ENCODE measurements around the gene NUSAP1.
"Not testable (repeated sequence)": the region's sequence is repeated elsewhere in the genome, so short reads cannot be mapped to it uniquely, and the experiment has no call there.

NUSAP1 gene, protein sequence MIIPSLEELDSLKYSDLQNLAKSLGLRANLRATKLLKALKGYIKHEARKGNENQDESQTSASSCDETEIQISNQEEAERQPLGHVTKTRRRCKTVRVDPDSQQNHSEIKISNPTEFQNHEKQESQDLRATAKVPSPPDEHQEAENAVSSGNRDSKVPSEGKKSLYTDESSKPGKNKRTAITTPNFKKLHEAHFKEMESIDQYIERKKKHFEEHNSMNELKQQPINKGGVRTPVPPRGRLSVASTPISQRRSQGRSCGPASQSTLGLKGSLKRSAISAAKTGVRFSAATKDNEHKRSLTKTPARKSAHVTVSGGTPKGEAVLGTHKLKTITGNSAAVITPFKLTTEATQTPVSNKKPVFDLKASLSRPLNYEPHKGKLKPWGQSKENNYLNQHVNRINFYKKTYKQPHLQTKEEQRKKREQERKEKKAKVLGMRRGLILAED

DNA sequence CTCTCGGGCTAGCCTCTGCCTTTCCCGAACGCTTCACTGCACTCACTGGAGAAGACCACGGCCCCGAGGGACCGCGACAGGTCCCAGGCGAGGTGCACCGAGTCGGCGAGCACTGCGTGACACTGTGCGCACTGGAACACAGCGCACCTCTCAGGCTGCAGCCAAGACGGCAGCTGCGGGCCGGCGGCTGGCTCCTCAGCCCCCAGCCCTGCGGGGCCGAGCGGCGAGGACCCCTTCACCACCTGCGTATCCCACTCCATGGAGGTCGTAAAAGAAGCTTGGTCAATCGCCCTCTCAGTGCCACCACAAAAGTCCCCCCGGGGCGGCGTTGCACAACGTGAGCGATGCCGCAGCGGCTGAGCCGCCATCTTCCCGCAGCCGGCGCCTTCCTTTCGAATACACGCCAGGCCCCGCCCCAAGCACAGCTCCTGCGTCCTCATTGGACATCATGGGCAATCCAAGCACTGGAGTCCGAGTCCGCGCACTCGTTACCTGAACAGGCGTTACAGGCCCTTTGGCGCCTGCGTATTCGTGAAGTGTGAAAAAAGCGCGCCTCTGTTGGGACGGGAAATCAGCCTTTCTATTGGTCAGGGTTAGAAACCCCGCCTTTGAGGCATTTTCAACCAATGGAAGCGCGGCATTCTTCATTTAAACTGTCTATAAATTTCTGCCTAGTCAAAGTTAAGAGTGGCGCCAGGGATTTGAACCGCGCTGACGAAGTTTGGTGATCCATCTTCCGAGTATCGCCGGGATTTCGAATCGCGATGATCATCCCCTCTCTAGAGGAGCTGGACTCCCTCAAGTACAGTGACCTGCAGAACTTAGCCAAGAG lies at the start of gene NUSAP1, which contains the start of gene OIP5:
NUSAP1 (plus strand) TSS at position 688 of the 832 bp plus-strand sequence; CDS start at position 765, 77 bp downstream.
OIP5 (minus strand) TSS at position 398 of the 832 bp plus-strand sequence; CDS start at position 368, 30 bp downstream.
- peak; percentile 97 for DNase-seq

DNA sequence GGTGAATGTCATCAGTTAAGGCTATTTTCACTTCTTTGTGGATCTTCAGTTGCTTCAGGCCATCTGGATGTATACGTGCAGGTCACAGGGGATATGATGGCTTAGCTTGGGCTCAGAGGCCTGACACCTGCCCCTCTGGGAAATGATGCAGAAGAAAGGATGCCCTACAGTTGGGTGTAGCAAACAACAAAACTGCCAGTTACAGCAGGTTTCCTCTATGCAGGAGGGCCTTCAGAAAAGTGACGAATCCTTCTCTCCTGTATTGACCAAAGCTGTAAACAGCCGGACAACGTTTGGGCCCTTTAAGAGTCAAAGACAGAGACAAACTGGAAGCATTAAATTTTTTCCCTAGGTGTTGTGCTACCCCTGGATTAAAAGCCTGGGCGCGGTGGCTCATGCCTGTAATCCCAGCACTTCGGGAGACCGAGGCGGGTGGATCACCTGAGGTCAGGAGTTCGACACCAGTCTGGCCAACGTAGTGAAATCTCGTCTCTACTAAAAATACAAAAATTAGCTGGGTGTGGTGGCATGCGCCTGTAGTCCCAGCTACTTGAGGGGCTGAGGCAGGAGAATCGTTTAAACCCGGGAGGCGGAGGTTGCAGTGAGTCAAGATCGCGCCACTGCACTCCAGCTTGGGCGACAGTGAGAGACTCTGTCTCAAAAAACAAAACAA lies 49.6 kb upstream of the NUSAP1 start:
- peak; percentile 78 for DNase-seq

DNA sequence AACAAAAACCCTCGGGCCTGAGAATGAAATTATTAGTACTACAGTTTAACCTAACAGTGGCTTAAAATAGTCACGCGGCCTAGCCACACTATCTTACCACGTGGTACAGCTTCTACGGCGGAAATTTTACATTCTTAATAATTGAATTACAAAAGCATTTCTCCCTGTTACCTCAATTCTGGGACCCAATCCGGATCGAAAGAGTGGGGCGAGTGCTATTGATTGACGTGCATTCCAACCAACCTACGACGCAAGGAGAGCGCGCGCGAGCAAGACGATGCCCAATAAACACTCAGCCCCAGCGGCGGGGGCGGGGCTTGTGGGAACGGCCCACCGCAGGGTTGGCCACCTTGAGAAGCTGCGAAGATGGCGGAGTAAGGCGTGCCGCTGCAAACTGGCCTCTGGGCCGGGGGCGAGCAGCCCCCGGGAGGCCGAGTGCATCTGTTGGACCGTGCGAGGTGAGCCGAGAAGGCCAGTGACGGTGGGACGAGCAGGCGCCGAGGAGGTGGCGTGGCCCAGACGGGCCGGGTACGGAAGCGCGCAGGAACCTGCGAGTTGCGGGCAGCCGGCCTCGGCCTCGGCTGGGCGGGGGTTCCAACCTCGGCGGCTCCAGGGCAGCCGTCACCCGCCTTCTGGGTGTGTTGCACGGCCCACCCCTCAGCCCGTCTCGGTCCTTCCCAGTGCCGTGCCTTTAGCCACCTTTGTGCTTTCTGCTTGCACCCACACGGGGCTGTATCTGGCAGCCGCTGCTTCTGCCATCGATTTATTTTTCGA lies 48.8 kb upstream of the NUSAP1 start:
- DNase-seq = peak; percentile 98

DNA sequence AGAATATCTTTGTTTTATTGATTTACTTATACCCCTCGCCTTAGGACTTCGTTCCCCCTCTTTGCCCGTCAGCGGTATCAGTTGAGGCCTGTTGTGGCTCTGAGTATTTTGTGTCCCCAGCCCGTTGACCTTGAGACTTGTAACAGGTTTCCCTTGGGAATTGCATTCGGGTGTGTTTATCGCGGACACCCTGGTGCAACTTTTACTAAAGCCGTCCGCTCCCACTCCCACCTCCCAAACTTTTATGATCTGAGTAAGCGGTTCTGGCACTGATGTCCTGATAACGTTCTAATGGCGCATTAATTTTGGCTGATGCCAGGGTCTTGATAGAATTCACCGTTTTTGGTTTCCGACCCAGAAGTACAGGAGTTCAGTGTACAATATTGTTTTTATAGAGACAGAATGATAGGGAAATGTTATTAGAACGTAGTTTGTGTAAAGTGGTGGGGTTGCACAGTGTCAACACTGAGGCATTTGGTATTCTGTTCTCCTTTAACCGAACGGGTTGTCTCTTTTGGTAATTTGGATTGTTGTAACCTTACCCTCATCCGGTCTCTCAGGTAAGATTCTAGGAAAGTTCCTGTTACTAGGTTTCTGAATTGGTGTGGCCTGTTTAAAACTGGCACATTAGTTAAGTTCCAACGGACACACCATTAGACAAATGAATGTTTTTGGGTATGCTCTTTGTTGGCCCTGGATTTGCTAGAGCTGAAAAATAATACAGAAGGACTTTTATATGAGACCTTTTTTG lies 48.1 kb upstream of the NUSAP1 start:
- DNase-seq = peak; percentile 70

DNA sequence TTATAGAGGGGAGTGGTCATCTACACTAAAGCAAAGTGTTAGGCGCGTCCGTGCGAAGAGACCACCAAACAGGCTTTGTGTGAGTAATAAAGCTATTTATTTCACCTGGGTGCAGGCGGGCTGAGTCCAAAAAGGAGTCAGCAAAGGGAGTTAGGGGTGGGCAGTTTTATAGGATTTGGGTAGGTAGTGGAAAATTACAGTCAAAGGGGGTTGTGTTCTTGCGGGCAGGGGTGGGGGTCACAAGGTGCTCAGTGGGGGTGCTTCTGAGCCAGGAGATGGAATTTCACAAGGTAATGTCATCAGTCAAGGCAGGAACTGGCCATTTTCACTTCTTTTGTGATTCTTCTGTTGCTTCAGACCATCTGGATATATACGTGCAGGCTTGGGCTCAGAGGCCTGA lies 47.4 kb upstream of the NUSAP1 start:
- DNase-seq = no peak

DNA sequence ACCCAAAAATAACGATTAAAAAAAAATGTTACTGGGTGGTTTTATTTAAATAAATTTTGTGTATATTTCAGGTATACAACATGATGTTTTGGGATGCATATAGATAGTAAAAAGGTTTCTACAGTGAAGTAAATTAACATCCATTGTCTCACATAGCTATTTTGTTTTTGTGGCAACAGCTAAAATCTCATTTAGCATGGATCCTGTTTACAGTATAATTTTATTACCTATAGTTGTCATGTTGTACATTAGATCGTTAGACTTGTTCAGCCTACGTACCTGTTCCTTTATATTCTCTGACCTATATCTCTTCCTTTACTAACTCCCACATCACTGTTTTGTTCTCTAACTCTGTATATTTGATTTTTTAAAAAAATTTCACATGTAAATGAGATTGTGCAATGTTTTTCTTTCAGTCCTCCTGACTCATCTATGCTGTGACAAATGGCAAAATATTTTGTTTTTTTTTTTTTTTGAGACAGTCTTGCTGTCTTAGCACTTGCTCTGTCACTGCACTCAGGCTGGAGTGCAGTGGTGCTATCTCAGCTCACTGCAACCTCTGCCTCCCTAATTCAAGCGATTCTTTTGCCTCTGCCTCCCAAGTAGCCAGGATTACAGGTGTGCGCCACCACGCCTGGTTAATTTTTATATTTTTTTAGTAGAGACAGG lies 45.9 kb upstream of the NUSAP1 start:
- DNase-seq = no peak

DNA sequence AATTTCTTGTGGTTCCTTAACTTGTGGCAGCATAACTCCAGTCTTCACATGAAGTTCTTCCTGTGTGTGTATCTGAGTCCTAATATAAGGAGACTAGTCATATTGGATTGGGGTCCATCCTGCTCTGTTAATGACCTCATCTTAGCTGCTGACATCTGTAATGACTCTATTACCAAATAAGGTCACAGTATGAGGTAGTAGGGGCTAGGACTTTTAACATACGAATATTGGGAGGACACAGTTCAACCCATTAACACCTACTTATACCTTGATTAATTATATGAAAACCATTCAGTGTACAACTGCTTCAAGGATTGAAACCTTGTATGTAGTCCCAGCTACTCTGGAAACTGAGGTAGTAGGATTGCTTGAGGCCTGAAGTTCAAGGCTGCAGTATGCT lies 44.2 kb upstream of the NUSAP1 start:
- DNase-seq = no peak

DNA sequence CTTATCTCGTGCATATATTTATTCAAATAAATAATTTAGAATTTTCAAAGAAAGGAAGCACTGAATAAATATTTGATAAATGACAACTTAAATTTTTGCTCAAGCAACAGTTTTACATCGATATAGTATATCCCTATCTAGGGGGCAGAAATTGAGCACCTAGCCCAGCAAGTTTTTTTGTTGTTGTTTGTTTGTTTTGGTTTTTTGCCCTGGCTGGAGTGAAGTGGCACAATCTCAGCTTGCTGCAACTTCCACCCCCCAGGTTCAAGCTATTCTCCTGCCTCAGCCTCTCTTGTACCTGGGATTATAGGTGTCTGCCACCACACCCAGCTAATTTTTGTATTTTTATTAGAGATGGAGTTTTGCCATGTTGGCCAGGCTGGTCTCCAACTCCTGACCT lies 42.7 kb upstream of the NUSAP1 start:
- DNase-seq = no peak

DNA sequence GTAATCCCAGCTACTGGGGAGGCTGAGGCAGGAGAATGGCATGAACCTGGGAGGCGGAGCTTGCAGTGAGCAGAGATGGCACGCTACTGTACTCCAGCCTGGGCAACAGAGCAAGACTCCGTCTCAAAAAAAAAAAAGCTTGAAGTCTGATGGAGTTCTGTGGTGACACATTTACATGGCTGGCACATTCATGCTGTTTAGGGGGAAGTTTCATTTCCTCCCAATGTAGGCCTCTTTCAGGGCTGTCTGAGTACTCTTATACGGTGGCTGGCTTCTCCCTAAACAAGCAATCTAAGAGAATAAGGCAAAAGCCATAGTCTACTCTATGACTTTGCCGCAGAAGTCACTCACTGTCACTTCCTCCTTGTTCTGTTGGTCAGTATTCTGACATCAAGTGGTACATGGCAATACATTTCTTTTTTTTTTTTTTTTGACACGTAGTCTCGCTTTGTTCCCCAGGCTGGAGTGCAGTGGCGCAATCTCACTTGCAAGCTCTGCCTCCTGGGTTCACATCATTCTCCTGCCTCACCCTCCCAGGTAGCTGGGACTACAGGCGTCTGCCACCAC lies 41.5 kb upstream of the NUSAP1 start:
- DNase-seq = no peak

DNA sequence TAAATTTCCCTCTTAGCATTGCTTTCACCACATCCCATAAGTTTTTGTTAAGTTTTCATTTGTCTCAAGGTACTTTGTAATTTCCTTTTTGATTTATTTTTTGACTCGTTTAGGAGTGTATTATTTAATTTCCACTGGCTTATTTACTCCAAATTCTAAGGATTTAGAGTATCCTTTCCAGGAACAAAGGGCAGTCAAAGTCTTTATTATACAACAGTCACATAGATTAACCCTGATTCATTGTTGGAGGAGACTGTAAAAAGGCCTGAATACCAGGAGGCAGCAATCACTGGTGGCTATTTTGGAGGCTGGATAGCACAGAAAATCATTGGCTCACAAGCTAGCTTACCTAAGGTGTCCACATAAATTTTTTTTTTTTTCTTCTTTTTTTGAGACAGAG lies 40.2 kb upstream of the NUSAP1 start:
- DNase-seq = no peak

DNA sequence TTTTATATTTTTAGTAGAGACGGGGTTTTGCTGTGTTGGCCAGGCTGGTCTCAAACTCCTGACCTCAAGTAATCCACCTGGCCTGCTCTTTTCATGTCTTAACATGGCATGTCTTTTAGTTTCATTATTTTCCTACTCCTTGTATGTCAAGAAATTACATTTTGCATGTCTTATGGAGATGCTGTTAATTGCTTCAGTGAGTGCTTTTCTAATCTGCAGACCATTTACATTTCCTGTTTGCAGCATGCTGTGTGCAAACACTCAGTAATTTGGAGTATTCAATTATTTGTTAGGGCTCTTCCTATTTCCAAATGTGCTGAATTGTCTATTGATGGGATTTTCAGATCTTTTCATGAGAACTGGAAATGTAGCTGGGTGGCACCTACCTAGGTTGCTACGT lies 31.5 kb upstream of the NUSAP1 start:
- not testable (repeated sequence) for DNase-seq

DNA sequence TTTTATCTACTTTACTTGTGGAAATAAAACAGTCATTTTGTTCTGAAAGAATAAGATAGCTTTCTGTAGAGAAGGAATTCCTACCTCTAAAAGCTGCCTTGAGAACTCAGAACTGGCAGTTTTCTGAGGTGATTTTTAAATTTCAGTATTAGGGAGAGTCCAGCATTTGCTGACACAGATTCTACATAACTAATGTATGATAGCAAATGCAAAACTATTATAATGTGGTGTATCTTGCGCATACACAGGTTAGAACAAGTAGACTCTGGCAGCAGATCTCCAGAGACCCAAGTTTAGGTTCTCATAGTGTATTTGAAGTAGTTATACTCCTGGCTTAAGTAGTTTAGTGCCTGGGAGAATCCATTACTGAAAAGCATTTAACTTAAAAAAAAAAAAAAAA lies 31.1 kb upstream of the NUSAP1 start:
- no peak for DNase-seq

DNA sequence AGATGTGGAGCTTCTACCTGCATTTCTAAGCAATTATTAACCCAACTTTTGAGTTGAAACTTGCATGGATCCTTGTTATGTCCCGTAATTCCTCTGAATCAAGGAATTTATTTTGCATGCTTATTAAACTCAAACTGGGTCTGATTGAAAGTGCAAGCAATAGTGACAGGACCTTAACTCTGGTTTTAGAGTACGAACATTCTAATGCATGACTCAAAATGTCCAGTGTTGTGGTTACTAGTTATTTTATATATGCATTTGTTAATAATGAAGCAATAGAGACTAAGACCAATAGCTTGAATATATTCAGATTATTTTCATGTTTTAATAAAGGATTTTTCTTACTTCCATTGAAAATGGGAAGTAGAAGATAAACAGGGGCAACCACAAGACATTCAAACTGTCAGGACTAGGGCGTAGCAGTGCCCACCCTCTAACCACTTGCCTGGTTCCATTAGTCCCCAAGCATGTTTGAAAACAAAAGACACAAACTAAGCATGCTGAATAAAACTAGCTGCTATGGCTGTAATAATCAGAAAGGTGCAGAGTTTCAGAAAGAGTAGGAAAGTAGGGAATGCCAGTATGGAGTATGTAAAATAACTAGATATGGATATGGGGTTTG lies 28.4 kb upstream of the NUSAP1 start:
- no peak for DNase-seq

DNA sequence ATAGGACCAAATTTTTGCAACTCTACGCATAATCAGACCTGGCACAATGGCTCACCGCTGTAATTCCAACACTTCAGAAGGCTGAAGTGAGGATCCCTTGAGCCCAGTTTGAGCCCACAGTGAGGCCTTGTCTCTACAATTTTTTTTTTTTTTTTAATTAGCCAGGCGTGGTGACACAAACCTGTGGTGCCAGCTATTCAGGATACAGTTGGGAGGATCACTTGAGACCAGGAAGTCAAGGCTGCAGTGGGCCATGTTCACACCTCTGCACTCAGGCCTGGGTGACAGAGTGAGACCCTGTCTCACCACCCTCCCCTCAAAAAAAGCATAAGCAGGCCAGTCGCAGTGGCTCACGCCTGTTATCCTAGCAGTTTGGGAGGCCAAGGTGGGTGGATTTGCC lies 25.0 kb upstream of the NUSAP1 start:
- no peak for DNase-seq

DNA sequence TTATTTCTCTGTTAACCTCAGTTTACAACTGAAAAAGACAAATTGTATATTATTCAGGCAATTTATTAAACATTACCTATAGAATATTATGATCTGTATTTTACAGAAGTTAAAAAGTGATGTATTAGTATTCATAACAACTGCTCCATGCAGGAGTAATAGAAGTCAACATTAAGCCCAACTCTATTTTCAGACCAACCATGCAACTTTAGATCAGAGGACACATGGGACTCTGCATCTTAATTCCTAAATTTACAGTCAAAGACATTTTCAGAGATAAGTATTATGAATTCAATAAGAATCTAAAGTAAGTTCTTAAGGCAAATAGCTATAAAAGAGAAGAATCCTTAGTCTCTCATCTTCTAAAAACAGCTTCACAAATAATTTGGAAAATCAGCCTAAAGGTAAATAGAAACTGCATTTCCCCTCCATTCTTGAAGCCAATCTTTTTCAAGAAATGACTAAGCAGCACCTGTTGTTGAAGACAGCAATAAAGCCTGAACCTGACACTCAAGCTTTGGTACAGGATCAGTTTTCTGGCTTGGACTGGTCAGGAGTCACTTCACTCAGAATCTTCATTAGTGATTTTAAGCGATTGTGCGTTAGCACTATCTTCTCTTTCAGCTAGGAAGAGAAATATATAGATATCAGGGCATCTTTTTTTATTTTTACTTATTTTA lies 23.3 kb upstream of the NUSAP1 start:
- no peak for DNase-seq

DNA sequence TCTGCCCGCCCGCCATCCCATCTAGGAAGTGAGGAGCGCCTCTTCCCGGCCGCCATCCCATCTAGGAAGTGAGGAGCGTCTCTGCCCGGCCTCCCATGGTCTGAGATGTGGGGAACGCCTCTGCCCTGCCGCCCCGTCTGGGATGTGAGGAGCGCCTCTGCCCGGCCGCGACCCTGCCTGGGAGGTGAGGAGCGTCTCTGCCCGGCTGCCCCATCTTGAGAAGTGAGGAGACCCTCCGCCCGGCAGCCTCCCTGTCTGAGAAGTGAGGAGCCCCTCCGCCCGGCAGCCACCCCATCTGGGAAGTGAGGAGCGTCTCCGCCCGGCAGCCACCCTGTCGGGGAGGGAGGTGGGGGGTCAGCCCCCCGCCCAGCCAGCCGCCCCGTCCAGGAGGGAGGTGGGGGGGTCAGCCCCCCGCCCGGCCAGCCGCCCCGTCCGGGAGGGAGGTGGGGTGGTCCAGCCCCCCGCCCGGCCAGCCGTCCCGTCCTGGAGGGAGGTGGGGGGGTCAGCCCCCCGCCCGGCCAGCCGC lies 11.8 kb upstream of the NUSAP1 start:
- peak; percentile 21 for DNase-seq

DNA sequence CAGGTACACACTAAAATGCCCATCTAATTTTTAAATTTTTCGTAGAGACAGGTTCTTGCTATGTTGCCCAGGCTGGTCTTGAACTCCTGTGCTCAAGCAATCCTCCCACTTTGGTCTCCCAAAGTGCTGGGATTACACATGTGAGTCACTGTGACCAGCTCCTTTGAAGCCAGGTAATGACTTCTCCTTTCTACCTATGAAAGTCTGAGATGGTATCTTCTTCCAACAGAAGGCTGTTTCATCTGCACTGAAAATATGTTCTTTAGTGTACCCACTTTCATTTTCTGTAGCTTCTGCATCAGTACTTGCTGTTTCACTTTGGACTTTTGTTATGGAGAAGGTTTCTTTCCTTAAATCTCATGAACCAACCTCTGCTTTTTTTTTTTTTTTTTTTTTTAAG lies 9.1 kb upstream of the NUSAP1 start:
- peak; percentile 47 for DNase-seq

DNA sequence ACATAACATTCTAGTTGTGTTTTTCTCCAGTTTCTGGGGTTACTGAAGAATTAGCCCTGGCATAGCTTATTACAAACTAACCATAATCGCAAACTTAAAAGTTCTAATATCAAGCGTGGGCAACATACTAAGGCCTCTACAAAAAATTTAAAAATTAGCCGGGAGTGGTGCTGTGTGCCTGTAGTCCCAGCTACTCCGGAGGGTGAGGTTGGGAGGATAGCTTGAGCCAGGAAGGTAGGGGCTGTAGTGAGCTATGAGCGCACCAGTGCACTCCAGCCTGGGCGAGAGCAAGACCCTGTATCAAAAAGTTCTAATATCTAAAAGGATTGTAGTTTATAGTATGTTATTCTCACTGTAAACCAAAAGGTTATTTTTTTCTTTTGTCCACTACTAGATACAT lies 1.4 kb upstream of the NUSAP1 start:
- no peak for DNase-seq

DNA sequence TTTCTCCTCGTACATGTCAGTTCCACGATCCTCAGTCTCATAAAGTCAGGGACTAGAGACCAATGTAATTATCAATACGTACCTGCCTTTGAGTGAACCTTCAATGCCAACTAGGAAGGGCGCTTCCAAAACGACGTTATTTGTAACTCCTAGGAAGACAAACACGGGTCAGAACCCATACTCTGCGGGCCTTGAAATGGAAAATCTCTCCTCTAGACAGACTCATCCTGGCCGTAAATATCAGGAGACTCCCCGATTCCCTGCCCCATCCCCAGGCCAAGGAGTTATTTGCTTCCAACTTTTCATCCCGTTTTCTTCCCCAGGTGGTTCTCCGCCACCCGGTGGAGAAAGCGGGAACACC lies 868 bp upstream of the NUSAP1 start:
- DNase-seq = no peak
